ENCODE data around the gene SCFD2.

- no peak for TF ChIP-seq GATA2 (IDR thresholded peaks at IDR 0.05; ENCODE audit: low read depth, low read length)
- no peak for TF ChIP-seq GATA3 (IDR thresholded peaks at IDR 0.05; ENCODE audit: low read depth, low read length)
Observed at GRCh38 chr4:52874948-52875347, 490.9 kb downstream of the SCFD2 start.

All from SH-SY5Y (cell line).